HepG2 (cell line): ENCODE data around the gene CDH1. TPM values are rescaled to one million over a fixed set of nuclear protein-coding genes. Genes with fewer than 3 reads are reported as not detected.
A peak's percentile ranks its signal among the peaks of the same experiment; 100 is the strongest.

ENCODE experiments used
- AHR ChIP-seq: IDR thresholded peaks from 2 replicates; pipeline ENCODE4 v1.6.1; 2018; ENCODE audit warnings: missing genetic modification reagents, missing compliant biosample characterization
- ARHGAP35 ChIP-seq: sonication (generic); formaldehyde crosslinking; IDR thresholded peaks from 2 replicates; pipeline ENCODE4 v1.9.0; 2022; ENCODE audit warnings: mild to moderate bottlenecking, inconsistent platforms, moderate library complexity, missing genetic modification reagents, borderline replicate concordance
- ESRRA ChIP-seq: sonication (generic); formaldehyde crosslinking; IDR thresholded peaks from 2 replicates; pipeline ENCODE4 v1.5.1; 2020; ENCODE audit warnings: mild to moderate bottlenecking, low read depth, missing genetic modification reagents
- FOXC1 ChIP-seq: sonication (generic); formaldehyde crosslinking; IDR thresholded peaks from 2 replicates; pipeline ENCODE4 v1.8.0; 2022; ENCODE audit warnings: mild to moderate bottlenecking, missing genetic modification reagents, borderline replicate concordance
- KAT7 ChIP-seq: IDR thresholded peaks from 2 replicates; pipeline ENCODE4 v1.6.1; 2018; ENCODE audit warnings: borderline replicate concordance, missing compliant biosample characterization
- NFKB2 ChIP-seq: sonication (generic); formaldehyde crosslinking; IDR thresholded peaks from 2 replicates; pipeline ENCODE4 v1.4.0; 2020; ENCODE audit warnings: missing genetic modification reagents, borderline replicate concordance
- PATZ1 ChIP-seq: sonication (generic); formaldehyde crosslinking; IDR thresholded peaks from 2 replicates; pipeline ENCODE4 v1.4.0; 2020; ENCODE audit warnings: missing genetic modification reagents
- SALL1 ChIP-seq: sonication (generic); formaldehyde crosslinking; IDR thresholded peaks from 2 replicates; pipeline ENCODE4 v1.8.0; 2022; ENCODE audit warnings: mild to moderate bottlenecking, missing genetic modification reagents
- ZBTB4 ChIP-seq: sonication (generic); formaldehyde crosslinking; IDR thresholded peaks from 2 replicates; pipeline ENCODE4 v1.4.0; 2020; ENCODE audit warnings: missing genetic modification reagents, mild to moderate bottlenecking, borderline replicate concordance
- ZBTB43 ChIP-seq: sonication (generic); formaldehyde crosslinking; conservative IDR thresholded peaks from 2 replicates; pipeline ENCODE4 v1.4.0; 2020; ENCODE audit warnings: missing genetic modification reagents
- ZMAT3 ChIP-seq: sonication (generic); formaldehyde crosslinking; conservative IDR thresholded peaks from 2 replicates; pipeline ENCODE4 v1.7.0; 2021; ENCODE audit warnings: missing genetic modification reagents
- ZMYM3 ChIP-seq: sonication (generic); formaldehyde crosslinking; IDR thresholded peaks from 2 replicates; pipeline ENCODE4 v1.5.1; 2020; ENCODE audit warnings: mild to moderate bottlenecking, missing genetic modification reagents
- ZNF263 ChIP-seq: sonication (generic); formaldehyde crosslinking; IDR thresholded peaks from 2 replicates; pipeline ENCODE4 v1.4.0; 2020; ENCODE audit warnings: missing genetic modification reagents
- ZNF3 ChIP-seq: IDR thresholded peaks from 2 replicates; pipeline ENCODE4 v1.7.0; 2017; ENCODE audit warnings: inconsistent platforms
- ZNF367 ChIP-seq: sonication (generic); formaldehyde crosslinking; IDR thresholded peaks from 2 replicates; pipeline ENCODE4 v1.4.0; 2020; ENCODE audit warnings: missing genetic modification reagents, borderline replicate concordance
- ZNF430 ChIP-seq: sonication (generic); formaldehyde crosslinking; IDR thresholded peaks from 2 replicates; pipeline ENCODE4 v1.9.0; 2021; ENCODE audit warnings: mild to moderate bottlenecking, missing genetic modification reagents
- ZNF687 ChIP-seq: sonication (generic); formaldehyde crosslinking; IDR thresholded peaks from 2 replicates; pipeline ENCODE4 v1.5.1; 2020; ENCODE audit warnings: mild to moderate bottlenecking, missing genetic modification reagents, moderate library complexity
- ZNF83 ChIP-seq: sonication (generic); formaldehyde crosslinking; IDR thresholded peaks from 2 replicates; pipeline ENCODE4 v1.4.0; 2020; ENCODE audit warnings: missing genetic modification reagents, mild to moderate bottlenecking, borderline replicate concordance
- polyA plus RNA-seq, 8 experiments: library from polyadenylated mRNA; depleted of rRNA in 3 of 8; stranded (reverse) in 7 of 8; unstranded in 1 of 8; fragments of >200 nt; fragmentation: Illumina TruSeq in 4 of 8; extraction: Trizol in 4 of 8; gene quantifications; 2 replicates each; pipeline versions ENCODE4 v1.2.1 to v1.2.3, GENCODE V29; 2011 to 2016; ENCODE audit warnings: low read depth in 4 of 8, missing spikeins in 1 of 8, mixed read lengths in 1 of 8; ENCODE audit not compliant: insufficient read depth in 1 of 8
- total RNA-seq, 5 experiments: library from RNA; depleted of rRNA; stranded (reverse); fragments of >200 nt; fragmentation: Illumina TruSeq; extraction: Trizol; gene quantifications; 2 replicates each; pipeline ENCODE4 v1.2.3, GENCODE V29; 2016; ENCODE audit warnings: low read depth in 1 of 5

CDH1 gene
- total and polyA plus RNA-seq, 2 of the 13 experiments (the other 11 are each of a cell fraction or from before 2014, with no cell fraction given) = 0.95 to 9.8 TPM

GRCh38 chr16:68793401-68793857, 56.3 kb downstream of the CDH1 start (continued):
- TF ChIP-seq ZBTB4 (peak; percentile 65; the same call in 1 of the 2 replicates), PATZ1 (CRISPR knock-in tag) (no peak), ZNF83 (peak; percentile 75; the same call in 1 of the 2 replicates), ARHGAP35 (CRISPR knock-in tag) (no peak), ZMAT3 (CRISPR knock-in tag) (0 out of 2 replicates have a peak, but pooled peaks have one; percentile 12), ZNF367 (peak; percentile 26; the same call in 1 of the 2 replicates), NFKB2 (CRISPR knock-in tag) (peak; percentile 63; the same call in 1 of the 2 replicates), ZNF687 (0 out of 2 replicates have a peak, but pooled peaks have one; percentile 35), KAT7 (CRISPR knock-in tag) (0 out of 2 replicates have a peak, but pooled peaks have one; percentile 4), ESRRA (CRISPR knock-in tag) (no peak), ZNF430 (CRISPR knock-in tag) (0 out of 2 replicates have a peak, but pooled peaks have one; percentile 30), ZNF3 (CRISPR knock-in tag) (no peak), FOXC1 (CRISPR knock-in tag) (peak; percentile 30; the same call in 1 of the 2 replicates), ZNF263 (CRISPR knock-in tag) (peak; percentile 37; the same call in 1 of the 2 replicates), ZBTB43 (CRISPR knock-in tag) (0 out of 2 replicates have a peak, but pooled peaks have one; percentile 18), AHR (CRISPR knock-in tag) (0 out of 2 replicates have a peak, but pooled peaks have one; percentile 53), SALL1 (CRISPR knock-in tag) (peak; percentile 20; the same call in 1 of the 2 replicates), ZMYM3 (CRISPR knock-in tag) (peak; percentile 34; the same call in 1 of the 2 replicates)
